ENCODE data around the gene ASH1L. TPM values are rescaled to one million over a fixed set of nuclear protein-coding genes. Genes with fewer than 3 reads are reported as not detected.

The ASH1L gene
- total RNA-seq, 4 donors from 2014 or later: 58.3 to 101 (median 73.8) TPM

GRCh38 chr1:155485945-155486344 is 76.7 kb downstream of the ASH1L start:
- no peaks in the 10 kb centered on the region for H3K27me3 ChIP-seq
- TF ChIP-seq, protein P1, sequence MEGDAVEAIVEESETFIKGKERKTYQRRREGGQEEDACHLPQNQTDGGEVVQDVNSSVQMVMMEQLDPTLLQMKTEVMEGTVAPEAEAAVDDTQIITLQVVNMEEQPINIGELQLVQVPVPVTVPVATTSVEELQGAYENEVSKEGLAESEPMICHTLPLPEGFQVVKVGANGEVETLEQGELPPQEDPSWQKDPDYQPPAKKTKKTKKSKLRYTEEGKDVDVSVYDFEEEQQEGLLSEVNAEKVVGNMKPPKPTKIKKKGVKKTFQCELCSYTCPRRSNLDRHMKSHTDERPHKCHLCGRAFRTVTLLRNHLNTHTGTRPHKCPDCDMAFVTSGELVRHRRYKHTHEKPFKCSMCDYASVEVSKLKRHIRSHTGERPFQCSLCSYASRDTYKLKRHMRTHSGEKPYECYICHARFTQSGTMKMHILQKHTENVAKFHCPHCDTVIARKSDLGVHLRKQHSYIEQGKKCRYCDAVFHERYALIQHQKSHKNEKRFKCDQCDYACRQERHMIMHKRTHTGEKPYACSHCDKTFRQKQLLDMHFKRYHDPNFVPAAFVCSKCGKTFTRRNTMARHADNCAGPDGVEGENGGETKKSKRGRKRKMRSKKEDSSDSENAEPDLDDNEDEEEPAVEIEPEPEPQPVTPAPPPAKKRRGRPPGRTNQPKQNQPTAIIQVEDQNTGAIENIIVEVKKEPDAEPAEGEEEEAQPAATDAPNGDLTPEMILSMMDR (IDR thresholded peaks at IDR 0.05): no peak
- TF ChIP-seq POLR2A (IDR thresholded peaks at IDR 0.05): no peak
- no peaks in the 10 kb centered on the region for H3K9me3 ChIP-seq
- H3K4me3 ChIP-seq: no peak overlapping the region
- DNase-seq: no peak
- H3K27ac ChIP-seq: no peak overlapping the region
- peaks cover 0 to 13% (median 0%) of the 10 kb centered on the region in 3 donors for H3K36me3 ChIP-seq
- H3K4me1 ChIP-seq: no peaks in the 10 kb centered on the region

DNA sequence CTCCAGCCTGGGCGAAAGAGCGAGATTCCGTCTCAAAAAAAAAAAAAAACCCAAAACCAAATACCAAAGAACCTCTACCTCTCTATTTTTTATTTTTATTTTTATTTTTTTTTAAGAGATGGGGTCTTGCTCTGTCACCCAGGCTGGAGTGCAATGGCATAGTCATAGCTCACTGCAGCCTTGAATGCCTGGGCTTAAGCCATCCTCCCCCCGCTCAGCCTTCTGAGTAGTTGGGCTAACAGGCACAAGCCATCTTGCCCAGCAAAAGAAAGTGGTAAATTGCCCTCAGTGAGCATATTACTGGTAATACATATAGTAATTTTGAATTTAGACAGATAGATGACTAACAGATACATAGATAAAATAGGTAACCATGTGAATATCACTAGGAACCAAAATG is 77.4 kb downstream of the ASH1L start:
- DNase-seq: no peak
- Histone ChIP-seq H3K9me3 (no peaks in the 10 kb centered on the region), H3K36me3 (peaks cover 0 to 21% (median 0%) of the 10 kb centered on the region in 3 donors), H3K4me1 (no peaks in the 10 kb centered on the region), H3K4me3 (no peak overlapping the region), H3K27ac (no peak overlapping the region), H3K27me3 (no peaks in the 10 kb centered on the region)
- TF ChIP-seq POLR2A (IDR thresholded peaks at IDR 0.05): no peak

- TF ChIP-seq POLR2A (IDR thresholded peaks at IDR 0.05): no peak
- TF ChIP-seq, protein P1 (IDR thresholded peaks at IDR 0.05): no peak
- Histone ChIP-seq H3K36me3 (peaks cover 0 to 42% (median 0%) of the 10 kb centered on the region in 3 donors), H3K27ac (no peak overlapping the region), H3K27me3 (no peaks in the 10 kb centered on the region), H3K9me3 (no peaks in the 10 kb centered on the region), H3K4me1 (no peaks in the 10 kb centered on the region), H3K4me3 (no peak overlapping the region)
- no peak for DNase-seq
These were observed 80.8 kb downstream of the ASH1L start for GRCh38 chr1:155481741-155482241.

DNA sequence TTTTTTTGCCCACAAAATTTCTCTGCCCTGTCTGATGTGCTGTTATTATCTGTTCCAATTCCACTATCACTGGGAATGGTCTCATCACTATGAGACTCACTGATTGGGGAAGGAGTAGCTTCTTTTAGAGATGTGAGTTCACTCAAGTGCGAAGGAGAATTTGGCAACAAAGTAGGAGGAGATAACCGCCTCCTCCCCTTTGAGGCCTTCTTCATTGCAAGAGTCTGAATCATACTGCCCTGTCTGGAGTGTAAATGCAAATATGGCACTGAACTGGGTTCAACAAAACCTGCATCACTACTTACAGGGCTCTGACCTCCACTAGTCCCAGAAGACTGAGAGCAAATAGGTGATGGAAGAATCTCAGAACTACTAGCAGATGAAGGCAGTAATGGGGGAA is 83.4 kb downstream of the ASH1L start:
- no peak for DNase-seq
- H3K36me3 ChIP-seq: peaks cover 0 to 42% (median 0%) of the 10 kb centered on the region in 3 donors
- no peak for TF ChIP-seq POLR2A (IDR thresholded peaks at IDR 0.05)
- TF ChIP-seq, protein P1 (IDR thresholded peaks at IDR 0.05): no peak
- H3K4me3 ChIP-seq: no peak overlapping the region
- H3K9me3 ChIP-seq: no peaks in the 10 kb centered on the region
- H3K27ac ChIP-seq: no peak overlapping the region
- H3K4me1 ChIP-seq: no peaks in the 10 kb centered on the region
- H3K27me3 ChIP-seq: no peaks in the 10 kb centered on the region

GRCh38 chr1:155478270-155478852 is 84.2 kb downstream of the ASH1L start:
- H3K4me1 ChIP-seq: no peaks in the 10 kb centered on the region
- no peak overlapping the region for H3K4me3 ChIP-seq

DNA sequence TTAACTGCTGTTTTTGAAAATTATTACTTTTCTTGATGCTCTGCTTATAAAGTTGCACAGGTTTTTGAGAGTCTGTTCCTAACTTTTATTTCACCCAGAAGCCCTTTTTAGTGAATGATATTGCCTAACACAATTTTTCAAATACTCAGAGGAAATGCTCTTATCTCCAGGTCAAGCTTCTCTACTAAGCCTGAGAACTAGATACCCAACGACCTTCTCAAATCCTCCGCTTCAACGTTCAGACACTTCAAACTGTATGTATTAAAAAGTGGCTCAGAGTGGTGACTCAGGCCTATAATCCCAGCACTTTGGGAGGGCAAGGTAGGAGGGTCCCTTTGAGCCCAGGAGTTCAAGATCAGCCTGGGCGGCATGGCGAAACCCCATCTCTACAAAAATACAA is 88.5 kb downstream of the ASH1L start:
- no peak overlapping the region for H3K27ac ChIP-seq
- TF ChIP-seq, protein P1 (IDR thresholded peaks at IDR 0.05): no peak
- no peaks in the 10 kb centered on the region for H3K9me3 ChIP-seq
- no peak for DNase-seq
- H3K4me1 ChIP-seq: no peaks in the 10 kb centered on the region
- H3K27me3 ChIP-seq: no peaks in the 10 kb centered on the region
- peaks cover 0 to 39% (median 0%) of the 10 kb centered on the region in 3 donors for H3K36me3 ChIP-seq
- no peak overlapping the region for H3K4me3 ChIP-seq

More at GRCh38 chr1:155478270-155478852, 84.2 kb downstream of the ASH1L start:
- TF ChIP-seq, protein P1 (IDR thresholded peaks at IDR 0.05): no peak
- no peak for TF ChIP-seq POLR2A (IDR thresholded peaks at IDR 0.05)
- Histone ChIP-seq H3K27me3 (no peaks in the 10 kb centered on the region), H3K27ac (no peak overlapping the region), H3K36me3 (peaks cover 0 to 48% (median 0%) of the 10 kb centered on the region in 3 donors), H3K9me3 (no peaks in the 10 kb centered on the region)
- DNase-seq: no peak

Measured in Peyer's patch (tissue), 4 donors.